Right cardiac atrium (tissue), 5 donors: Measurements from ENCODE around the gene MOB1A. TPM values are rescaled to one million over a fixed set of nuclear protein-coding genes. Genes with fewer than 3 reads are reported as not detected.

Experiments
- ATAC-seq, 2 donors: fragments of 200-7000 bp; cut with Tn5 transposase; one replicate each; pipeline versions ENCODE4 v1.8.0 to v1.9.1; 2020; ENCODE audit warnings: moderate library complexity in 2 of 2, mild to moderate bottlenecking in 1 of 2
- DNase-seq, 3 donors: peaks; one replicate each; pipeline ENCODE4 v3.0.0-alpha.2; 2020
- H3K27ac ChIP-seq: one replicate; pipeline ENCODE4 v1.5.1; 2013; ENCODE audit warnings: mild to moderate bottlenecking, low read length, control low read depth, moderate library complexity
- H3K27me3 ChIP-seq: one replicate; pipeline ENCODE4 v1.6.1; 2013; ENCODE audit not compliant: control insufficient read depth, insufficient read depth
- H3K4me1 ChIP-seq: one replicate; pipeline ENCODE4 v1.6.1; 2013; ENCODE audit warnings: low read length; ENCODE audit not compliant: control insufficient read depth, insufficient read depth
- H3K4me3 ChIP-seq: one replicate; pipeline ENCODE4 v1.5.1; 2013; ENCODE audit warnings: low read length, control low read depth
- H3K9me3 ChIP-seq: one replicate; pipeline ENCODE4 v1.6.1; 2013; ENCODE audit warnings: low read length; ENCODE audit not compliant: control insufficient read depth
- WGBS: extraction: QIAGEN DNeasy Blood & Tissue Kit; methylation state at CpG from one replicate; pipeline ENCODE4 v1.1.7; 2013; 5-methylcytosine and 5-hydroxymethylcytosine counted together
- intact Hi-C, 4 donors: fragments of 100-400 bp; cut with DNase I; formaldehyde crosslinking; loops; one replicate each; pipeline versions ENCODE4 v1.11.0 to v1.14.0; 2022 to 2023
- polyA plus RNA-seq: library from polyadenylated mRNA; stranded (reverse); fragments of 200-250 nt; gene quantifications from one replicate; pipeline ENCODE4 v1.2.3, GENCODE V29; 2013
- total RNA-seq, 4 donors: library from RNA; stranded (reverse); fragmentation: NEBNext Ultra II Directional; extraction: Animal tissue kit (Norgen Biotek cat#: 25700); gene quantifications; one replicate each; pipeline ENCODE4 v1.2.1, GENCODE V29; 2021
- donor health status: healthy with polysubstance abuse.
- donor health status: DM: no; HTN: yes; CAD: no.
- donor health status: DM: no; HTN: no; CAD: no.
- donor health status: DM: no; HTN: yes; CAD: no; lungs with severe emphysema.
- donor health status: DM: yes; HTN: yes; CAD: no.

Gene MOB1A
- total and polyA plus RNA-seq, 5 donors: 24.8 to 78.3 (median 62.4) TPM

DNA sequence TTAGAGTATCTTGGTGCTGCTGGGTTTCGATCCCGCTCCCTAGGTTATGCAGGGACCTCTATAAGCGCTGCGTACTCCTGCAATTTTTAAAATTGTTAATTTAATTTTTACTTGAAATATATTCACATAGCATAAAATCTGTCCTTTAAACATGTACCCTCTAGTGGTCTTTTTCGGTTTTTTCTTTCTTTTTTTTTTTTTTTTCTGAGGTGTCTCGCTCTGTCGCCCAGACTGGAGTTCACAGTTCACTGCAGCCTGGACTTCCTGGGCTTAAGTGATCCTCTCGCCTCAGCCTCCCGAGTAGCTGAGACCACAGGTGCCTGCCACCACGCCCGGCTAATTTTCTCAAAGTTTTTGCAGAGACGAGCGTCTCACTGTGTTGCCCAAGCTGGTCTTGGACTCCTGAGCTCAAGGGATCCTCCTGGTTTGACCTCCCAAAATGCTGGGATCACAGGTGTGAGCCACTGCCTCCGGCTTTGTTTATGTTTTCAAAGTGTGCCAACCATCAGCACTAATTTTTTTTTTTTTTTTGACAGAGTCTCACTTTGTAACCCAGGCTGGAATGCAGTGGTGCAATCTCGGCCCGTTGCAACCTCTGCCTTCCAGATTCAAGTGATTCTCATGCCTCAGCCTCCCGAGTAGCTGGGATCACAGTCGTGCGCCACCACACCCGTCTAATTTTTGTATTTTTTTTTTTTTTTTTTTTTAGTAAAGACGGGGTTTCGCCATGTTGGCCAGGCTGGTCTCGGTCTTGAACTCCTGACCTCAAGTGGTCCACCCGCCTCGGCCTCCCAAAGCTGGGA lies 585 bp upstream of the MOB1A start:
- WGBS: 55% methylated on average over 25 of the region's 25 CpGs
- Histone ChIP-seq H3K4me3 (peak overlapping the region; percentile 93), H3K9me3 (no peaks in the 10 kb centered on the region), H3K27me3 (no peaks in the 10 kb centered on the region), H3K4me1 (peaks cover 4% of the 10 kb centered on the region), H3K27ac (peak overlapping the region; percentile 35)
- intact Hi-C loops: no loop called here
- ATAC-seq (peak in 1 of 2 donors; percentile 3), DNase-seq (peak in 1 of 3 donors; percentile 18)

DNA sequence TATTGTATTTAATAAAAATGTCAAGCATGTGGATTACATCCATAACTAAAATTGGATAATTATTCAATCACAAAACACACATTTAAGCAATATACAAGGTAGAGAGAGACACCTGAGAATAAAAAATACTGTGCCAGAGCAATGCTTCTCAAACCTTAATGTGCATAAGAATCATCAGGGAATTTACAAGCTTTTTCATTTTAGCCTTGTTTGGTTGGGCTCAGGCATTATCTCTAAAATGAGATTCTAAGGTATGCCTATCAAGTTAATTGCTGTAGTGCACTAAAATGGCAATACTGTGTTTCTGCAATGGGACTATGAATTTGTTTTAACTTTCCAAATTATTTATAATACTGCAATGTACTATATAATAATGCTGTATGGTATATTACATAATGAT lies 983 bp downstream of the MOB1A start:
- DNase-seq (no peak), ATAC-seq (no peak)
- intact Hi-C loops: no loop called here
- Histone ChIP-seq H3K4me3 (peak overlapping the region; percentile 93), H3K27me3 (no peaks in the 10 kb centered on the region), H3K4me1 (peaks cover 4% of the 10 kb centered on the region), H3K9me3 (no peaks in the 10 kb centered on the region), H3K27ac (no peak overlapping the region)

DNA sequence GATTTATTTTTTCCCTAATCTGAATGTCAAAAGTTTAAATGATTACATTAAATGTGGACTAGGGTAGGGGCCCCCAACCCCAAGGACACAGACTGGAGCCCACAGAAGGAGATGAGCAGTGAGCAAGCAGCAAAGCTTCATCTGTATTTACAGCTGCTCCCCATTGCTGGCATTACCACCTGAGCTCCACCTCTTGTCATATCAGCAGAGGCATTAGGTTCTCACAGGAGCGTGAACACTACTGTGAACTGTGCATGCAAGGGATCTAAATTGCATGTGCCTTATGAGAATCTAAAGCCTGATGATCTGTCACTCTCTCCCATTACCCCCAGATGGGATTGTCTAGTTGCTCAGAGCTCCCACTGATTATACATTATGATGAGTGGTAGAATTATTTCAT lies 3.8 kb downstream of the MOB1A start:
- Histone ChIP-seq H3K9me3 (no peaks in the 10 kb centered on the region), H3K27ac (no peak overlapping the region), H3K4me3 (no peak overlapping the region), H3K4me1 (peaks cover 4% of the 10 kb centered on the region), H3K27me3 (no peaks in the 10 kb centered on the region)
- 94% methylated on average over 1 of the region's 1 CpG for WGBS
- ATAC-seq (no peak), DNase-seq (no peak)
- intact Hi-C loops: no loop called here

DNA sequence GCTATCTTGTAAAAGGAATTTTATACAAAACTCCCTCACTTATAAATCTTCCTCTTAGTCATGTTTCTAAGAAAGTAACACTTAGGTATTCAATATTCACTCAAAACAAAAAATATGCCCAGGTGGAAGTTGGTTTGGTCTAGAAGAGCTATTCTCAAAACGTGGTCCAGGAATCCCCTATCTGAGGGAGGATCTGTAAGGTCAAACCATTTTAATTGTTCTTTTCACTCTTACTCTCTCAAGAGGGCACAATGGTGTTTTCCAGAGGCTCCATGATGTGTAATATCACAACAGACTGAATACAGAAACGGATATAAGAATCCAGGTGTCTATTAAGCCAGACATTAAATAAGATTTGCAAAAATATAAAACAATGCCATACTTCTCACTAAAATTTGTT lies 9.9 kb downstream of the MOB1A start:
- WGBS: 58% methylated on average over 2 of the region's 2 CpGs
- Histone ChIP-seq H3K4me1 (no peaks in the 10 kb centered on the region), H3K27ac (no peak overlapping the region), H3K27me3 (no peaks in the 10 kb centered on the region), H3K9me3 (no peaks in the 10 kb centered on the region), H3K4me3 (no peak overlapping the region)
- DNase-seq: no peak
- ATAC-seq: no peak
- intact Hi-C loops: no loop called here

DNA sequence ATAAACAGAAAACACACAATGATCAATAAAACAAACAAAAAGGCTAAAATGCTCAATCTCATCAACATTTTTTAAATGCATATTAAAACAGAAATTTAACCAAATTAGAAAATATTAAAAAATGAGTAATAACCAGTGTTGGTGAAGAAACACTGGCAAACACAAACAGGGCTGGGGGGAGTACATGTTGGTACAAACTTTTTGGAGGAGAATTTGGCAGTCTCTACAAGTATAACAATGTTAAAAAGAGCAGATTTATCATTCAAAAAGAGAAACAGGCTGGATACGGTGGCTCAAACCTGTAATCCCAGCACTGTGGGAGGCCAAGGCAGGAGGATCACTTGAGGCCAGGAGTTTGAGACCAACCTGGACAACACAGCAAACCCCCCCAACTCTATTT lies 13.9 kb downstream of the MOB1A start:
- Histone ChIP-seq H3K4me3 (no peak overlapping the region), H3K4me1 (no peaks in the 10 kb centered on the region), H3K9me3 (no peaks in the 10 kb centered on the region), H3K27ac (no peak overlapping the region), H3K27me3 (no peaks in the 10 kb centered on the region)
- intact Hi-C loops: no loop called here
- ATAC-seq (no peak), DNase-seq (no peak)
- WGBS: 96% methylated on average over 1 of the region's 1 CpG

DNA sequence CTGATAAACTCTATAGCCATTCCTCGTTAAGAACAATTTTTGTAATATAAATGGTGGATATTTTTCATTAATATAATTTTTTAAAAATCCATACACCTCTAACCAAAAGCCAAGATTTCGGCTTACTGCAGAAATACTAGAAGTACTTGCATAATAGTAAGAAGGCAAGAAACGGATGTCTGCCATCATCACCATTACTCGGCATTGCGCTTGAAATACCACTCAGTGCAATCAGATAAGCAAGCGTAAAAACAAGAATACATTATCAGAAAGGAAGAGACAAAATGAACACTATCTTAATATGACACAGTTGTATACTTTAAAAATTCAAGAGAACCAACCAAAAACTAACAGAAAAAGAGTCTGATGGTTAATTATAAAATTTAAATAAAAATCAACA lies 15.7 kb downstream of the MOB1A start:
- Histone ChIP-seq H3K4me1 (no peaks in the 10 kb centered on the region), H3K9me3 (no peaks in the 10 kb centered on the region), H3K4me3 (no peak overlapping the region), H3K27me3 (no peaks in the 10 kb centered on the region), H3K27ac (no peak overlapping the region)
- 87% methylated on average over 6 of the region's 6 CpGs for WGBS
- no peak for DNase-seq
- intact Hi-C loops: no loop called here
- no peak for ATAC-seq

DNA sequence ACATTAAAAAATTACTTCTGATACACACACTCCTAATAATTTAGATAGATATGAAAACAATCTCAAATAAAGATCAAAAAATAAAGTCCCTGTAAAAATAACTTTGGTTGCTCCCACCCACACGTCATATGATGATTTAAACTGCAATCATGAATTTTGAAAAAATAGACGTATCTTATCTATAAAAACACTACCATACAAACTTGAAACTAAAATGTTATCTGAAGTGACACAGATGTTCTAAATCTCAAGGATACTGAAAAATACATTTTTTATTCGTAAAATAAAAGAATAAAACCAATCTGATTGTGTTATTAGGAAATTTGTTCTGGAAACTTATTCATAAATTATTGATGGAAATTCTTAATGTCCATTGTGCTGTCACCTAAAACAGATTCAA lies 22.8 kb downstream of the MOB1A start:
- intact Hi-C loops: no loop called here
- Histone ChIP-seq H3K9me3 (no peaks in the 10 kb centered on the region), H3K27ac (no peak overlapping the region), H3K4me1 (no peaks in the 10 kb centered on the region), H3K27me3 (no peaks in the 10 kb centered on the region), H3K4me3 (no peak overlapping the region)
- 72% methylated on average over 3 of the region's 3 CpGs for WGBS
- ATAC-seq: no peak
- no peak for DNase-seq

DNA sequence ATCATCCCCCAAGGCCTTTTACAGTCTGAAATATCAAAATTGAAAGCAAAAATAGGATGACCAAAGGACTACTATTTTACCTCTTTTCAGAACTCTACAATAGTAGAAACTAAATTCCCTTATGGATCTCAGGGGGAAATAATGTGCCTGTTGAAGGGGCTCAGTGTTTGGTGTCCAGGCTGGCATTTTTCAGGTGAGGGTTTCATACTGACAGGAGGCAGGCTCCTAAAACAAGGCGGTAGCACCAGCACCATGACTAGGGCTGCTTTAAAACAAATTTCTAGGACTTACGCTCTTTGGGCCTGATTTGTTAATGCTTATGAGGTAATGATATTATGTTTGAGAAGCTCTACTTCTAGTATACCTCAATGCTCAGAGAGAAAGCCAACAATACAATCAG lies 25.7 kb downstream of the MOB1A start:
- 93% methylated on average over 2 of the region's 2 CpGs for WGBS
- intact Hi-C loops: no loop called here
- Histone ChIP-seq H3K4me1 (peaks cover 6% of the 10 kb centered on the region), H3K27ac (no peak overlapping the region), H3K27me3 (no peaks in the 10 kb centered on the region), H3K4me3 (no peak overlapping the region), H3K9me3 (no peaks in the 10 kb centered on the region)
- ATAC-seq (no peak), DNase-seq (no peak)

DNA sequence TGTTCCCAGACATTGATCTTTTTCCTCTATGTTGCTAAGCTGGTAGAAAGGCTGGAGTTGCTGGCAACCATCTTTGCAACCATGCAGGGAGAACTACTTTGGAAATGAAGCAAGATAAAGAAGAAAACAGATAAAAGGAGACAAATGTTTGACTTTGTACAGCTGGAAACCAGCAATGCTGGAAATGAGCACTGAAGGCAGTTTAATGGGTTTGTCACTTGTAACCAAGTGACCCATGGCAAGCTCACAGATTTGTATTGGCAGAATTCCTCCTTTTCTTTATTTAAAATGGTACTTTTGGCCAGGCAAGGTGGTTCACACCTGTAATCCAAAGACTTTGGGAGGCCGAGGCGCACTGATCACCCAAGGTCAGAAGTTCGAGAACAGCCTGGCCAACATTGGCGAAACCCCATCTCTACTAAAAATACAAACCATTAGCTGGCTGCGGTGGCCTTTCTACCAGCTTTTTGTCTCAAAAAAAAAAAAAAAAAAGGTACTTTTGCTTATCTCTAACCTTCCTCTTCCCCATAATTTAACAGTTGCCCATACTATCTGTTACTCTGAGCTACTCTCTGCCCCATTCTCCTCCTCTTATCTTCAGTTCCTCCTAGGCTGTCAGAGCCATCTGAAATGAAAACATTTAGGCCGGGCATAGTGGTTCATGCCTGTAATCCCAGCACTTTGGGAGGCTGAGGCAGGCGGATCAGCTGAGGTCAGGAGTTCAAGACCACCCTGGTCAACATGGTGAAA lies 28.9 kb downstream of the MOB1A start:
- DNase-seq (no peak), ATAC-seq (no peak)
- H3K27ac ChIP-seq: no peak overlapping the region
- no peaks in the 10 kb centered on the region for H3K27me3 ChIP-seq
- H3K4me1 ChIP-seq: peaks cover 12% of the 10 kb centered on the region
- no peak overlapping the region for H3K4me3 ChIP-seq
- intact Hi-C loops: no loop called here
- WGBS: 94% methylated on average over 7 of the region's 7 CpGs
- no peaks in the 10 kb centered on the region for H3K9me3 ChIP-seq

DNA sequence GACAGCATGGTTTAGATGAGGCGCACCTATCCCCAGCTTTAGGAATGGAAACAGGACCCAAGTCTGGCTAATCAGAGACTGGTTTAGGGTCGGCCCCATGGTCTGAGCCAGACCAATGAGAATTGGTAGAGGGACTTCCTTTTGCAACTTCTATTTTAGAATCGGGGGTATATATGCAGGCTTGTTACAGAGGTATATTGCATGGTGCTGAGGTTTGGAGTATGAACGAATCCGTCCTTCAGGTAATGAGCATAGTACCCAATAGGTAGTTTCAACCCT lies 29.5 kb downstream of the MOB1A start:
- H3K27ac ChIP-seq: no peak overlapping the region
- no peaks in the 10 kb centered on the region for H3K9me3 ChIP-seq
- DNase-seq (no peak), ATAC-seq (no peak)
- no peak overlapping the region for H3K4me3 ChIP-seq
- H3K4me1 ChIP-seq: peaks cover 12% of the 10 kb centered on the region
- no peaks in the 10 kb centered on the region for H3K27me3 ChIP-seq
- 89% methylated on average over 5 of the region's 5 CpGs for WGBS
- intact Hi-C loops: no loop called here

DNA sequence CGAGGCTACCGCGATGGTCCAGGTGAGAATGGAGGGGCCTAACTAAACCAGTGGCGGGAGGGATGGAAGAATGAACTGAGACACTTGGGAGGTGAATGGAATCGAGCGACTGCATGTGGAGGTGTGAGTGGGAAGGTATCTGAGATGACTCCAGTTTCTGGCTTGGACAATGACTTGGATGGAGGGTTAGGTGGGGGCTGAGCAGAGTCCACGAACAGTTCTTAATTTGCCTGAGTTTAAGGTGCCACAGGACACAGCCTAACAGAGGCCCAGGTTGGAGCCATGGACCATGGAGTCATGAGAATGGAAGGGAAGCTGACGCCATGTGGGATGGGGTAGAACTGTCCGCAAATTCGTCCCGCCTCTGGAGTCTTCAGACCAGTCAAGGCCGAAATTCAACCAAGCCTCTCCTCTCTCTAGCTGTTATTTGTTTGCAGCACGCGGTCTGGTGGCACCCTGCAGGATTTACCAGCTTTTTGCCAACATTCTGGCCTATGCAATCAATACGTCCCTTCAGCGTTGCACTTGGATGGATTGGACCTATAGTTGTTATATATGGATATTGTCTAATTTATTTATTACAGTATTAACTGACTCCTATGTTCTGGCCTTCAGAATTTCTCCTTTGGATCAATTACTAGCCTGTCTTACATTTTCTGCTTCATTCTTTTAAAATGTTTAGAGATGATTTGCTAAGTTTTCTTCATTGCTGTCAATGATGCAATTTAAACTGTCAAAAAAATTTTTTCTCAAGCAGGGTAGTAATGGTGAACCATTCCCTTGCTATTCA lies 30.0 kb downstream of the MOB1A start:
- ATAC-seq (peak in 1 of 2 donors; percentile 2), DNase-seq (no peak)
- H3K9me3 ChIP-seq: no peaks in the 10 kb centered on the region
- peak overlapping the region; percentile 88 for H3K4me3 ChIP-seq
- H3K27ac ChIP-seq: peak overlapping the region; percentile 26
- 55% methylated on average over 16 of the region's 16 CpGs for WGBS
- peaks cover 12% of the 10 kb centered on the region for H3K4me1 ChIP-seq
- no peaks in the 10 kb centered on the region for H3K27me3 ChIP-seq
- intact Hi-C loops: no loop called here
